Upper lobe of left lung (tissue), 6 donors: ENCODE measurements around the gene PDE7B. TPM values are rescaled to one million over a fixed set of nuclear protein-coding genes. Genes with fewer than 3 reads are reported as not detected.

Experiments used
- ATAC-seq, 2 donors: fragments of 200-7000 bp; cut with Tn5 transposase; one replicate each; pipeline ENCODE4 v1.9.1; 2022; ENCODE audit warnings: mild to moderate bottlenecking in 2 of 2, moderate library complexity in 2 of 2; ENCODE audit not compliant: low FRiP score in 2 of 2
- DNase-seq, 2 donors: peaks; one replicate each; pipeline ENCODE4 v3.0.0-alpha.2; 2019 to 2020
- H3K27ac ChIP-seq, 4 donors: fragments of 200-600 bp; sonication (generic); one replicate each; pipeline ENCODE4 v1.5.1; 2016 to 2019
- H3K27me3 ChIP-seq, 4 donors: fragments of 200-600 bp; sonication (generic); one replicate each; pipeline ENCODE4 v1.5.1; 2017 to 2019
- H3K36me3 ChIP-seq, 4 donors: fragments of 200-600 bp; sonication (generic); one replicate each; pipeline ENCODE4 v1.5.1; 2016 to 2019
- H3K4me1 ChIP-seq, 4 donors: fragments of 200-600 bp; sonication (generic); one replicate each; pipeline ENCODE4 v1.5.1; 2018 to 2019
- H3K4me3 ChIP-seq, 4 donors: fragments of 200-600 bp; sonication (generic); one replicate each; pipeline ENCODE4 v1.5.1; 2017 to 2019; ENCODE audit warnings: mild to moderate bottlenecking in 2 of 4, moderate library complexity in 1 of 4
- H3K9me3 ChIP-seq, 4 donors: fragments of 200-600 bp; sonication (generic); one replicate each; pipeline ENCODE4 v1.5.1; 2018 to 2019
- EP300 ChIP-seq, 4 donors: sonication (generic); formaldehyde crosslinking; IDR thresholded peaks; one replicate each; pipeline ENCODE4 v1.5.1; 2017; ENCODE audit warnings: antibody characterized with exemption in 4 of 4, control low read depth in 2 of 4
- POLR2A ChIP-seq, 4 donors: fragments of 450-650 bp; IDR thresholded peaks; one replicate each; pipeline ENCODE4 v1.5.1; 2016 to 2017; ENCODE audit warnings: antibody characterized with exemption in 4 of 4, mild to moderate bottlenecking in 2 of 4
- POLR2AphosphoS5 ChIP-seq, 2 donors: sonication (generic); formaldehyde crosslinking; IDR thresholded peaks; one replicate each; pipeline ENCODE4 v1.5.1; 2017; ENCODE audit warnings: antibody characterized with exemption in 2 of 2
- WGBS, 2 donors: methylation state at CpG; one replicate each; pipeline ENCODE4 v1.1.5; 2017 to 2018; 5-methylcytosine and 5-hydroxymethylcytosine counted together
- total RNA-seq, 6 donors: library from RNA; depleted of rRNA in 4 of 6; stranded (reverse); fragments of >200 nt in 4 of 6; gene quantifications; one replicate each; pipeline versions ENCODE4 v1.1.0 to v1.2.1, GENCODE V29; 2016 to 2021
- TF ChIP-seq, protein P1 (sequence below), 6 experiments: fragments of 450-650 bp in 4 of 6; fragments of 200-600 bp in 2 of 6; sonication (generic) in 2 of 6; IDR thresholded peaks; one replicate each; pipeline ENCODE4 v1.5.1; 2016 to 2019; ENCODE audit warnings: antibody characterized with exemption in 6 of 6
- donor health status: DM: no; HTN: no; CAD: no; lungs with moderate emphysema.
- donor health status: DM: no; HTN: yes; CAD: no; lungs with severe emphysema.

PDE7B gene
- total RNA-seq, 6 donors from 2014 or later = 1.0 to 4.4 (median 2.6) TPM

DNA sequence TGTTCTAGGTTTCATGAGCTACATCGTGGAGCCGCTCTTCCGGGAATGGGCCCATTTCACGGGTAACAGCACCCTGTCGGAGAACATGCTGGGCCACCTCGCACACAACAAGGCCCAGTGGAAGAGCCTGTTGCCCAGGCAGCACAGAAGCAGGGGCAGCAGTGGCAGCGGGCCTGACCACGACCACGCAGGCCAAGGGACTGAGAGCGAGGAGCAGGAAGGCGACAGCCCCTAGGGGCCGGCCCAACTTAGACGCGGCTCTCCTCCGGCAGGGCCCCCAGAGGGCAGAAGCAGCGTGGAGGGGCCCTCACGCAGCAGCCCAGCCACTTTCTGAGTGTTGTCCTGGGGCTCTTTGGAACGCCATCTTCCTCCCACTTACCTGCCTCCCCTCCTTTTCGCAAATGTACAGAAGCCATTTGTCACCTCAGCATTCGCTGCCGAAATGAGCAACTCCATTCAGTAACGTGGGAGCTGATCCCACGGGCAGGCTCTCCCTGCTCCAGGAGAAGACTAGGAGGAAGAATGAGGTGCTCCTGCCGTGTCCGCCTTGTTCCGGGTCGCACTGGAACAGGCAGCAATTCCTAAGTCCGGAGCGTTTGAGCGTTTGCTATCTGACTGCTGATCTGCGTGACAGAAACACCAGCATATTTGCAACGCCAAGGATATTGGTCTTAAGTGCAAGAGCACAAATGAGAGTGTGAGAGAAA is 340.3 kb downstream of the PDE7B start:
- DNase-seq = peak in 1 of 2 donors; percentile 69
- H3K4me1 ChIP-seq = no peaks in the 10 kb centered on the region
- TF ChIP-seq POLR2A (IDR thresholded peaks at IDR 0.05) (no peak), POLR2AphosphoS5 (IDR thresholded peaks at IDR 0.05) (no peak), EP300 (IDR thresholded peaks at IDR 0.05) (no peak)
- TF ChIP-seq, protein P1, sequence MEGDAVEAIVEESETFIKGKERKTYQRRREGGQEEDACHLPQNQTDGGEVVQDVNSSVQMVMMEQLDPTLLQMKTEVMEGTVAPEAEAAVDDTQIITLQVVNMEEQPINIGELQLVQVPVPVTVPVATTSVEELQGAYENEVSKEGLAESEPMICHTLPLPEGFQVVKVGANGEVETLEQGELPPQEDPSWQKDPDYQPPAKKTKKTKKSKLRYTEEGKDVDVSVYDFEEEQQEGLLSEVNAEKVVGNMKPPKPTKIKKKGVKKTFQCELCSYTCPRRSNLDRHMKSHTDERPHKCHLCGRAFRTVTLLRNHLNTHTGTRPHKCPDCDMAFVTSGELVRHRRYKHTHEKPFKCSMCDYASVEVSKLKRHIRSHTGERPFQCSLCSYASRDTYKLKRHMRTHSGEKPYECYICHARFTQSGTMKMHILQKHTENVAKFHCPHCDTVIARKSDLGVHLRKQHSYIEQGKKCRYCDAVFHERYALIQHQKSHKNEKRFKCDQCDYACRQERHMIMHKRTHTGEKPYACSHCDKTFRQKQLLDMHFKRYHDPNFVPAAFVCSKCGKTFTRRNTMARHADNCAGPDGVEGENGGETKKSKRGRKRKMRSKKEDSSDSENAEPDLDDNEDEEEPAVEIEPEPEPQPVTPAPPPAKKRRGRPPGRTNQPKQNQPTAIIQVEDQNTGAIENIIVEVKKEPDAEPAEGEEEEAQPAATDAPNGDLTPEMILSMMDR (IDR thresholded peaks at IDR 0.05) = no peak
- no peak overlapping the region for H3K4me3 ChIP-seq
- WGBS, 2 donors = 91 to 95% methylated on average over 29 to 32 of the region's 32 CpGs
- H3K9me3 ChIP-seq = no peaks in the 10 kb centered on the region
- H3K36me3 ChIP-seq = no peaks in the 10 kb centered on the region
- H3K27ac ChIP-seq = no peak overlapping the region
- ATAC-seq = peak in 1 of 2 donors; percentile 37
- H3K27me3 ChIP-seq = no peaks in the 10 kb centered on the region

DNA sequence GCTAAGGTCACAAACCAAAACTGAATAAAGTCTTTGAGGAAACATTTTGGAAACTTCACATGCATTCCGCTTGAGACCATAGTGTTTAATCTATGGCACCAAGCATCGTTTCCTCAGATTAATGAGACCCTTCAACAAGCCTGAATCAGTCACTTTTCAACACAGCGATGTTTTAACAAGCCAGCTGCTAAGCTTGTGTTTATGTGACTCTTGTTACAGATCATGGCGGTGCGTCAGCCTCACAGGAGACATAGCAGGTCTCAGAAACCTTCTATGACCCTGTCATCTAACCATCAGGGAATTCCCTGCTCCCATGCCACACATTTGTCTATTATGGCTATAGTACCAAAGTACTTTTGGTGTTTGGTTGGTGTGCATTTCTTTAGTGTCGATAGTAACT is 341.4 kb downstream of the PDE7B start:
- Histone ChIP-seq H3K9me3 (no peaks in the 10 kb centered on the region), H3K4me1 (no peaks in the 10 kb centered on the region), H3K4me3 (no peak overlapping the region), H3K36me3 (no peaks in the 10 kb centered on the region), H3K27me3 (no peaks in the 10 kb centered on the region), H3K27ac (no peak overlapping the region)
- ATAC-seq = no peak
- TF ChIP-seq, protein P1 (IDR thresholded peaks at IDR 0.05) = no peak
- TF ChIP-seq POLR2AphosphoS5 (IDR thresholded peaks at IDR 0.05) (no peak), EP300 (IDR thresholded peaks at IDR 0.05) (no peak), POLR2A (IDR thresholded peaks at IDR 0.05) (no peak)
- DNase-seq = no peak
- 86 to 87% methylated on average over 6 of the region's 6 CpGs for WGBS, 2 donors

DNA sequence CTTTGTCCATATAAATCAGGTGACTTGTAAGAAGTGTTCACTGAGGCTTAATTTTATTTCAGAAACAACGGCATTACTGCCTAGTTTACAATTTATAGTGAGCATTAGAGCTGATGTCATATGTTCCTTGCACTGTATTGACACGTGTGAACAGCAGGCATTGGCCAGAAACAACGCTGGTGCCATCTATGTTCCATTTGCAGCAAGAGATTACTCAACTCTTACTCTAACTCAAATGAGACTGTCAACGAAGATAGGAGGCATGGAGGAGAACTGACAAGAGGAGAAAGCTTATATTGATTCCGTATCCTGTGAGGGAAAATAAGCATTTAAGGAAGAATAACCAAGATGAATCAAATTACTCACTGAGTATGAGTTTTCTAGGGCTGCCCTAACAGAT is 350.2 kb downstream of the PDE7B start:
- TF ChIP-seq EP300 (IDR thresholded peaks at IDR 0.05) = no peak
- no peak for TF ChIP-seq POLR2A (IDR thresholded peaks at IDR 0.05)
- TF ChIP-seq POLR2AphosphoS5 (IDR thresholded peaks at IDR 0.05) = no peak
- TF ChIP-seq, protein P1 (IDR thresholded peaks at IDR 0.05) = no peak
- ATAC-seq = no peak
- H3K27me3 ChIP-seq = no peaks in the 10 kb centered on the region
- DNase-seq = no peak
- WGBS, 2 donors = 70 to 71% methylated on average over 5 of the region's 5 CpGs
- no peak overlapping the region for H3K4me3 ChIP-seq
- H3K27ac ChIP-seq = no peak overlapping the region
- no peaks in the 10 kb centered on the region for H3K4me1 ChIP-seq
- no peaks in the 10 kb centered on the region for H3K9me3 ChIP-seq
- H3K36me3 ChIP-seq = no peaks in the 10 kb centered on the region

DNA sequence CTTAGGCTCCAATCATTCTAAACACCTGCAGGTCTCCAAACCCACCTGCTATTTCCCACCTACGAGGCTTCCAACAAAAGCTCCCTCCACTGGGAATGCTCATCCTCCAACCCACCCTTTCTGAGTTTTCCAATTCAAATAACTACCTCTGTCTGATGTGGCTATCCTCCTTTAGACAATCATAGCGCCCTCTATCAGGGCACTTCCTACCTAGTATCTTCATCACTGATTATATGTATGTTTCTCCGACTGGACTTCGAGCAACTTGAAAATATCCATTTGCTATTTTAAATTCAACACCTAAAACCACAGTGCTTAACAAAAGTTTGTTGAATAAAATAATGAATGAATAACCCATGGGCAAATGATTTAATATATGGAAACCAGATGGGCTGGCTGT is 357.3 kb downstream of the PDE7B start:
- Histone ChIP-seq H3K4me1 (no peaks in the 10 kb centered on the region), H3K36me3 (no peaks in the 10 kb centered on the region), H3K27me3 (no peaks in the 10 kb centered on the region), H3K9me3 (no peaks in the 10 kb centered on the region), H3K27ac (no peak overlapping the region), H3K4me3 (no peak overlapping the region)
- DNase-seq = no peak
- TF ChIP-seq POLR2AphosphoS5 (IDR thresholded peaks at IDR 0.05) (no peak), POLR2A (IDR thresholded peaks at IDR 0.05) (no peak), EP300 (IDR thresholded peaks at IDR 0.05) (no peak)
- TF ChIP-seq, protein P1 (IDR thresholded peaks at IDR 0.05) = no peak
- 90 to 96% methylated on average over 4 of the region's 4 CpGs for WGBS, 2 donors
- no peak for ATAC-seq

DNA sequence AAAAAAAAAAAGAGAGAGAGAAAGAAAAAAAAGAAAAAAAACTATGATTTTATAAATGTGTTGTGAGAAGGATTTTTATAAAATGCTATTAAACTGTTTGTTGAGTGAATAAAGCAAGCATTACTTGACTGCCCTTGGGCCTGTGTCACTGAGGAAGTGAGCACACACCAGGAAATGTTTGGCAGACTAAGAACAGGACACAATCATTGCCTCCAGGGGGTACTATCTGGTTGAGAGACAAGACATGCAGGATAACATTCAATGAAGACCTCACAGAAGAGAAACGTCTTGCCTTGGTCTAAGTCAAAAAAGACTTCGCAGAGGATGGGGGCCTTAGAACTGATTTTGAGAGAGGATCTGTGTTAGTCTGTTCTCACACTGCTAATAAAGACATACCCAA is 358.0 kb downstream of the PDE7B start:
- H3K36me3 ChIP-seq = no peaks in the 10 kb centered on the region
- DNase-seq = no peak
- H3K27me3 ChIP-seq = no peaks in the 10 kb centered on the region
- no peaks in the 10 kb centered on the region for H3K9me3 ChIP-seq
- no peak overlapping the region for H3K4me3 ChIP-seq
- TF ChIP-seq EP300 (IDR thresholded peaks at IDR 0.05) (no peak), POLR2A (IDR thresholded peaks at IDR 0.05) (no peak), POLR2AphosphoS5 (IDR thresholded peaks at IDR 0.05) (no peak)
- TF ChIP-seq, protein P1 (IDR thresholded peaks at IDR 0.05) = no peak
- ATAC-seq = no peak
- no peak overlapping the region for H3K27ac ChIP-seq
- 81 to 92% methylated on average over 2 of the region's 2 CpGs for WGBS, 2 donors
- no peaks in the 10 kb centered on the region for H3K4me1 ChIP-seq
